Measurements from ENCODE around the gene KRT73. TPM values are rescaled to one million over a fixed set of nuclear protein-coding genes. Genes with fewer than 3 reads are reported as not detected.

KRT73 gene
- total RNA-seq, 2 experiments from 2014 or later, result 1.7 to 1.9 TPM

DNA sequence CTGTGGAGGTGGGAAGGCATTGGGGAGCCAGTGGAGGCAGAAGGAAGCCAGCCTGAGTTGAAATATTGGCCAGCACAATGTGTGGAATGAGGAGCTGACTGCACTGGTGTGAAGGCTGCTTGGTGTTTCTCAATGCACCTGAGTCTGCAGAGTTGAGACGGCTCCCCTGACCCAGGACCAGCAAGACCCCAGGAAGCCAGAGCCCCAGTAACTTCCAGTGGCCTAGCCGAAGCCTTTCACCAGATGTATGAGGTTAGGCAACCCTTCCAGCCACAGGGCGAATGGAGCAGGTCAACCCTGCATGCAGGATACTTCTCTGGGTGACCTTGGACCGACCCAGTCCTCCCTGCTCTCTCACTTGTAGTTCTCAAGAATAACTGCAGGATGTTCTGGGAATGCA, 12.9 kb upstream of the KRT73 start:
- Mint-ChIP-seq H3K27me3 (no peaks in the 10 kb centered on the region), H3K4me3 (peak overlapping the region; percentile 47), H3K27ac (peak overlapping the region; percentile 89), H3K4me1 (peaks cover 73% of the 10 kb centered on the region), H3K36me3 (ENCODE audit: low read depth) (no peaks in the 10 kb centered on the region), H3K9me3 (ENCODE audit: low read depth) (no peaks in the 10 kb centered on the region)
- POLR2A ChIA-PET, result no interaction called here
- intact Hi-C loops (cut with DNase I, micrococcal nuclease), result no loop called here
- DNase-seq (no peak), ATAC-seq (no peak)
- CTCF ChIA-PET, result interaction anchor here (0.8 to 1.6 kb wide), 2 partner anchors 49 to 239 kb away, joined by 3 read pairs; no protein-coding TSS in a partner anchor

DNA sequence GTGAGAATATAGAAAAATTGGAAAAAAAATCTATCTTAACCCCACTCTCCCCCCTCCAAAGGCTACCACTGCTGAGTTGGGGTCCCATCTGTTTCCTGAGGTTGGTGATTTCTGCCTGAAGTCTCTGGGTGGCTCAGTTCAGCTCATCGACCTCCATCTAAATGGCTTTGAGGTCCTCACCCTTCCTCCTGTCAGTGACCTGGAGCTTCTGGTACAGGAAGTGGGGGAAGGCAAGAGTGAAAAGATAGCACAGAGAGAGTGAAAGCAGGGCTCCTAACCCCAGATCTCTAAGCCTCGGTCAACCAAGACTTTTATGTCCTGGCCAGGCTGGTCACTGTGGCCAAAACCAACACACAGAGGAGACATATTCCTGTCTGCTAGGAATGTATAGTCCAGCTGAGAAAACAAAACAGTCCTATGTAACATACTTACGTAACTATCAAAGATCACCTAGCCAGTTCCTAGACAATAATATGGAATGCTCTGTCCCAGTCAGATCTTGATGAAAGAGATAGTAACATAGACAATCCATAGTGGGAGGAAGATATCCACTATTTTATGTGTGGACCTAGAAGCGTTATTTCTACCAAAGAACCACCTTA, 12.3 kb upstream of the KRT73 start:
- CTCF ChIA-PET, result interaction anchor here (0.8 kb wide), 1 partner anchor 49 kb away, joined by 3 read pairs; no protein-coding TSS in a partner anchor
- no peak for DNase-seq
- no peak for ATAC-seq
- Mint-ChIP-seq H3K9me3 (ENCODE audit: low read depth) (no peaks in the 10 kb centered on the region), H3K27me3 (no peaks in the 10 kb centered on the region), H3K36me3 (ENCODE audit: low read depth) (no peaks in the 10 kb centered on the region), H3K4me1 (peaks cover 74% of the 10 kb centered on the region), H3K4me3 (peak overlapping the region; percentile 47), H3K27ac (peak overlapping the region; percentile 89)
- intact Hi-C loops (cut with DNase I, micrococcal nuclease), result no loop called here
- POLR2A ChIA-PET, result no interaction called here

GRCh38 chr12:52630008-52630500, 11.7 kb upstream of the KRT73 start:
- no peaks in the 10 kb centered on the region for H3K27me3 Mint-ChIP-seq
- H3K36me3 Mint-ChIP-seq (ENCODE audit: low read depth), result no peaks in the 10 kb centered on the region
- H3K4me1 Mint-ChIP-seq, result peaks cover 78% of the 10 kb centered on the region
- peak overlapping the region; percentile 89 for H3K27ac Mint-ChIP-seq
- no peaks in the 10 kb centered on the region for H3K9me3 Mint-ChIP-seq (ENCODE audit: low read depth)
- POLR2A ChIA-PET, result no interaction called here
- peak overlapping the region; percentile 47 for H3K4me3 Mint-ChIP-seq
- no peak for ATAC-seq
- intact Hi-C loops (cut with DNase I, micrococcal nuclease), result no loop called here
- CTCF ChIA-PET, result no interaction called here
- DNase-seq, result no peak

DNA sequence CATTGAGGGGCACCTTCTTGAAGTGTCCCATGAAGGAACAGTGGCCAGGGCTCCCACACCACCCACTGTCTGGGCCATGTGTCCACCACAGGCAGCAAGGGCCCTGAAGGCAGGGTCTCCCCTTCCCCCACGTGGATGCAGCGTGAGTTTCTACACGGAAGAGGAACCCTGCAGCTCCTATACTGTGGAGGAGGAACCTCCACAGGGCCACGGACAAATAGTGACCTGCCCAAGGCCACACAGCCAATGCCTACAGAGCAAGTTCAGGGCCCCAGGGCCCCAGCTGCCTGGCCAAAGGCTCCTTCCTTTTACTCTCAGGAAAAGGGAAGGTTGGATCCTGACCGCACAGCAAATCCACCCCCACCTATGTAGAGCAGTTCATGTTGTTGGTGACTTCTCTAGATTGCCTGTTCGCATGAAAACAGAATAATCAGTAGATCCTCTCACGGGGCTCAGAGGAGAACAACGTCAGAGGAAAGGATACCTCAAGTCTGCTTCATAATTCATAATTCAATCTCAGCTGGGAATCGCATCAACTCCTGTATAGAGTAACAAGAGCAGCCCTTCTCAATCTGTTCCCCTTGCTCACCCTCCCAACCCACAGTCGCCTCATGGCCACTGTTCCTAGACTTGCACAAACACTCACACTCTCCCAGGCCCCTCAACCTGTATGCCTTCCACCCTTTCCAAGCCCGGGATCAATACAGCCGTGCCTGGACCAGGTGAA, 11.1 kb upstream of the KRT73 start:
- Mint-ChIP-seq H3K4me3 (peak overlapping the region; percentile 47), H3K27me3 (no peaks in the 10 kb centered on the region), H3K9me3 (ENCODE audit: low read depth) (no peaks in the 10 kb centered on the region), H3K36me3 (ENCODE audit: low read depth) (no peaks in the 10 kb centered on the region), H3K27ac (peak overlapping the region; percentile 89), H3K4me1 (peaks cover 79% of the 10 kb centered on the region)
- ChIA-PET POLR2A (no interaction called here), CTCF (no interaction called here)
- ATAC-seq (no peak), DNase-seq (no peak)
- intact Hi-C loops (cut with DNase I, micrococcal nuclease), result no loop called here

GRCh38 chr12:52628841-52629240, 10.5 kb upstream of the KRT73 start:
- Mint-ChIP-seq H3K9me3 (ENCODE audit: low read depth) (no peaks in the 10 kb centered on the region), H3K27me3 (no peaks in the 10 kb centered on the region), H3K27ac (peak overlapping the region; percentile 58), H3K36me3 (ENCODE audit: low read depth) (no peaks in the 10 kb centered on the region), H3K4me3 (peak overlapping the region; percentile 47), H3K4me1 (peaks cover 75% of the 10 kb centered on the region)
- intact Hi-C loops (cut with DNase I, micrococcal nuclease), result no loop called here
- no peak for ATAC-seq
- POLR2A ChIA-PET, result no interaction called here
- CTCF ChIA-PET, result no interaction called here
- DNase-seq, result no peak

DNA sequence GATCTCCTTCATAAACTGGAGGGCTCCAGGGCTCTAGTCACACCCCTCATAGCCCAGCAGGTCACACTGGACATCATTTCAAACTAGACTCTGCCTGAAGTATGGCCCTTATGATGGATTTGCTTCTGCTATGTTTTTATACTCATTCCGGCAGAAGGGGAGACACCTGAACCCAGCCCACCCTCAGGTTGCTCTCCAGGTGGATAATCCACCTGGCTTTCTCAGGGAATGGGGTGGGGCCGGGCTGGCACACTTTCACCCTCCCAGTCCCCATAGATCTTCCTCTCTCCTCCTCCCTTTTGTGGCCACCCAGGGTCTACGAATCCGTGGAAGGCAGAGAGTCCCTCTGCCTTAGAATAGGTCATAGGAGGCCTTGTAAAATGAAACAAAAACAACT, 9.8 kb upstream of the KRT73 start:
- ChIA-PET POLR2A (no interaction called here), CTCF (no interaction called here)
- intact Hi-C loops (cut with DNase I, micrococcal nuclease), result no loop called here
- Mint-ChIP-seq H3K4me1 (peaks cover 68% of the 10 kb centered on the region), H3K36me3 (ENCODE audit: low read depth) (peaks cover 2% of the 10 kb centered on the region), H3K4me3 (peak overlapping the region; percentile 42), H3K27me3 (no peaks in the 10 kb centered on the region), H3K27ac (peak overlapping the region; percentile 45), H3K9me3 (ENCODE audit: low read depth) (no peaks in the 10 kb centered on the region)
- DNase-seq (no peak), ATAC-seq (no peak)

GRCh38 chr12:52627395-52628110, 9.2 kb upstream of the KRT73 start:
- Mint-ChIP-seq H3K36me3 (ENCODE audit: low read depth) (peaks cover 2% of the 10 kb centered on the region), H3K4me1 (peaks cover 65% of the 10 kb centered on the region), H3K27me3 (no peaks in the 10 kb centered on the region), H3K4me3 (no peak overlapping the region), H3K9me3 (ENCODE audit: low read depth) (peaks cover 2% of the 10 kb centered on the region), H3K27ac (no peak overlapping the region)
- CTCF ChIA-PET, result interaction anchor here (0.7 to 1.6 kb wide), 2 partner anchors 28 to 253 kb away, joined by 3 read pairs; no protein-coding TSS in a partner anchor
- intact Hi-C loops (cut with DNase I, micrococcal nuclease), result no loop called here
- ATAC-seq (no peak), DNase-seq (no peak)
- POLR2A ChIA-PET, result no interaction called here

DNA sequence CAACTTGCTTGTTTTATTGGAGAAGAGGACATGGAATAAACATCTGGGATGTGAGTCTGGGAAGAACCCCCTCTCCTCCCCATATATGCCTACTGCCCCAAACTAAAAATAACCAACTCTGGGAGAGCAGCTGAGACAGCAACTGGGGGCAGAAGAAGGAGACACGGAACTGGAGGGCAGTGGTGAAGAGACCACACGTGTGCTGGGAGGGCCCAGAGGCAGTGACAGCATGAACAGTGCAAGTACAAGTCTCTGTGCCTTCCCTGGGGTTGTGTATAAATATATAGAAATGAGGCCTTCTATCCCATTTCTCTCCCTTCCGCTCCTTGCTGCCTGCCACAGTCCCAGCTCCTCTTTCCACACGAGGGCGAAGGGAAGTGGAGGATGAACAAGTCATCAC, 4.0 kb upstream of the KRT73 start:
- intact Hi-C loops (cut with DNase I, micrococcal nuclease), result no loop called here
- peaks cover 2% of the 10 kb centered on the region for H3K9me3 Mint-ChIP-seq (ENCODE audit: low read depth)
- no peak overlapping the region for H3K4me3 Mint-ChIP-seq
- POLR2A ChIA-PET, result no interaction called here
- no peaks in the 10 kb centered on the region for H3K27me3 Mint-ChIP-seq
- H3K27ac Mint-ChIP-seq, result no peak overlapping the region
- ATAC-seq, result no peak
- H3K4me1 Mint-ChIP-seq, result peaks cover 57% of the 10 kb centered on the region
- DNase-seq, result no peak
- CTCF ChIA-PET, result interaction anchor here (0.6 kb wide), 1 partner anchor 36 kb away, joined by 4 read pairs; no protein-coding TSS in a partner anchor
- peaks cover 2% of the 10 kb centered on the region for H3K36me3 Mint-ChIP-seq (ENCODE audit: low read depth)

DNA sequence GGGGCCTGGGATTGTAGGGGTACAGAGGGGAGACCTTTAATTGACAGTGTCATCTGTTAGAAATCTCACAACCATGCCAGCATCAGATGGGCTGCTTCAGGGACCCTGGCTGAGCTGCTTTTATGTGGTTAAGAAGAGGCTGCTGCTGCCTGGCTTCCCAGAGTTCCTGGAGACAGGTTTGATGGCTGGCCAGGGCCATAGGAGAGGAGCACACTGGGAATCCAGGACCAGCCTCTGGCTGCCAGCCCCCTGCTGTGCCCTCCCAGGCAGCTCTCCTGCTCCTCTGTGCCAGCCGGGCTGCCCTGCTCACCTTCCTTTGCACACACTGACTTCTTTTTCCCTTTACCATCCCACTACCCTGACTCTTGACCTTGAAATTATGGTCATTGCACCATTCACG, 507 bp upstream of the KRT73 start:
- intact Hi-C loops (cut with DNase I, micrococcal nuclease), result no loop called here
- Mint-ChIP-seq H3K36me3 (ENCODE audit: low read depth) (peaks cover 2% of the 10 kb centered on the region), H3K27ac (no peak overlapping the region), H3K9me3 (ENCODE audit: low read depth) (peaks cover 2% of the 10 kb centered on the region), H3K4me3 (no peak overlapping the region), H3K27me3 (no peaks in the 10 kb centered on the region), H3K4me1 (peaks cover 68% of the 10 kb centered on the region)
- no peak for DNase-seq
- CTCF ChIA-PET, result interaction anchor here (1.4 kb wide), 1 partner anchor 10 kb away, joined by 3 read pairs; no protein-coding TSS in a partner anchor
- no peak for ATAC-seq
- POLR2A ChIA-PET, result no interaction called here

DNA sequence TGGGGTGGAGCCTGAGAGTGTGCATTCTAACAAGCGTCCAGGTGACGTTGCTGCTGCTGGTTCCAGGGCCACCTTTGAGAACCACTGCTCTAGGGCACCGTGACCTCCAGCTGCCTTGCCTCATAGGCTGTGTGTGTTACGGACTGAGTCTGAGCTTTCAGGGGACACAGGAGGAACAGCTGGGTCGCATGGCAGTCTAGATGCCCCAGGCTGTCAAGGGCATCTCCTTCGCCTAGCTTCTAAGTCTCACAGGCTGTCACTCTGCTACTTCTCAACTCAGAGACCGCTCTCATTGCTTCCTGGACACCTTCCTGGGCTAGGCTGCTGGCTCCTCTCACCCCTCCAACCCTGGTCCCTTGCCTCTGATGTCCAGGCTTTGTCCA, 965 bp downstream of the KRT73 start:
- POLR2A ChIA-PET, result no interaction called here
- no peaks in the 10 kb centered on the region for H3K9me3 Mint-ChIP-seq (ENCODE audit: low read depth)

GRCh38 chr12:52616680-52617402, 1.5 kb downstream of the KRT73 start:
- intact Hi-C loops (cut with DNase I, micrococcal nuclease), result no loop called here
- ChIA-PET CTCF (interaction anchor here (0.7 kb wide), 1 partner anchor 280 kb away, joined by 3 read pairs; no protein-coding TSS in a partner anchor), POLR2A (no interaction called here)
- Mint-ChIP-seq H3K4me1 (peaks cover 84% of the 10 kb centered on the region), H3K27me3 (no peaks in the 10 kb centered on the region), H3K9me3 (ENCODE audit: low read depth) (no peaks in the 10 kb centered on the region), H3K27ac (peak overlapping the region; percentile 90), H3K36me3 (ENCODE audit: low read depth) (no peaks in the 10 kb centered on the region), H3K4me3 (no peak overlapping the region)
- DNase-seq (no peak), ATAC-seq (no peak)

More for the DNA sequence above, 965 bp downstream of the KRT73 start:
- DNase-seq (no peak), ATAC-seq (no peak)
- Mint-ChIP-seq H3K27ac (no peak overlapping the region), H3K4me3 (no peak overlapping the region), H3K36me3 (ENCODE audit: low read depth) (no peaks in the 10 kb centered on the region), H3K4me1 (peaks cover 80% of the 10 kb centered on the region), H3K27me3 (no peaks in the 10 kb centered on the region)
- intact Hi-C loops (cut with DNase I, micrococcal nuclease), result no loop called here
- CTCF ChIA-PET, result interaction anchor here (0.6 kb wide), 1 partner anchor 543 kb away, joined by 3 read pairs; no protein-coding TSS in a partner anchor

Data from activated CD4-positive, alpha-beta T cell treated with anti-CD3 and anti-CD28 coated beads for 36 hours (primary cell).